GM19438 (cell line): Measurements from ENCODE around the gene ZNF543.
"Not testable (repeated sequence)": the region's sequence is repeated elsewhere in the genome, so short reads cannot be mapped to it uniquely, and the experiment has no call there.

Source experiments
- ATAC-seq: cut with Tn5 transposase; IDR thresholded peaks from one replicate; pipeline ENCODE4 v1.9.1; 2021; ENCODE audit warnings: low read depth; ENCODE audit not compliant: unreplicated experiment

ZNF543 gene

GRCh38 chr19:57319869-57320179 lies 448 bp upstream of the ZNF543 start:
- no peak for ATAC-seq

- ATAC-seq: no peak
Measured at GRCh38 chr19:57321116-57321515, 844 bp downstream of the ZNF543 start.

GRCh38 chr19:57321751-57322150 lies 1.5 kb downstream of the ZNF543 start:
- no peak for ATAC-seq

GRCh38 chr19:57324992-57325391 lies 4.7 kb downstream of the ZNF543 start:
- no peak for ATAC-seq

- ATAC-seq: no peak
Measured at GRCh38 chr19:57327993-57328392, 7.7 kb downstream of the ZNF543 start.

- no peak for ATAC-seq
Measured at GRCh38 chr19:57334191-57334590, 13.9 kb downstream of the ZNF543 start.

- no peak for ATAC-seq
Measured at GRCh38 chr19:57338877-57339276, 18.6 kb downstream of the ZNF543 start.

- no peak for ATAC-seq
Measured at GRCh38 chr19:57342582-57342981, 22.3 kb downstream of the ZNF543 start.

- ATAC-seq: no peak
Measured at GRCh38 chr19:57348136-57348535, 27.9 kb downstream of the ZNF543 start.

GRCh38 chr19:57350877-57351805 lies 30.9 kb downstream of the ZNF543 start, which contains the start of gene ZNF304:
Gene ZNF304, plus strand, starts transcription at chr19:57351271. Its CDS starts 394 bp downstream, at chr19:57351665.
- peak; percentile 97 for ATAC-seq

- no peak for ATAC-seq
Measured at GRCh38 chr19:57351867-57352266, 31.6 kb downstream of the ZNF543 start.

- ATAC-seq: no peak
Measured at GRCh38 chr19:57355916-57356315, 35.6 kb downstream of the ZNF543 start.

GRCh38 chr19:57357406-57357805 lies 37.1 kb downstream of the ZNF543 start:
- no peak for ATAC-seq

GRCh38 chr19:57359300-57359699 lies 39.0 kb downstream of the ZNF543 start:
- no peak for ATAC-seq

GRCh38 chr19:57362419-57362818 lies 42.1 kb downstream of the ZNF543 start:
- ATAC-seq: no peak

GRCh38 chr19:57362997-57363687 lies 42.9 kb downstream of the ZNF543 start, which contains the start of the genes TRAPPC2B and ZNF547:
Gene TRAPPC2B, plus strand, starts transcription at chr19:57363551. Its CDS starts 1,283 bp downstream, at chr19:57364834.
Gene ZNF547, plus strand, starts transcription at chr19:57363551. Its CDS starts 5,005 bp downstream, at chr19:57368556.
- ATAC-seq: peak; percentile 92

- peak; percentile 9 for ATAC-seq
Measured at GRCh38 chr19:57363688-57364181, 43.5 kb downstream of the ZNF543 start.

- ATAC-seq: no peak
Measured at GRCh38 chr19:57366776-57367175, 46.5 kb downstream of the ZNF543 start.

GRCh38 chr19:57374179-57374578 lies 53.9 kb downstream of the ZNF543 start:
- ATAC-seq: no peak

- ATAC-seq: not testable (repeated sequence)
Measured at GRCh38 chr19:57374647-57375046, 54.4 kb downstream of the ZNF543 start.

GRCh38 chr19:57376151-57376550 lies 55.9 kb downstream of the ZNF543 start:
- no peak for ATAC-seq
